GM12892 (cell line): ENCODE measurements around the gene GIGYF1.

Source experiments
- POLR2A ChIP-seq: IDR thresholded peaks from 2 replicates; pipeline ENCODE4 v1.6.1; 2011; ENCODE audit warnings: low read depth, low read length, control low read depth
- POLR2AphosphoS5 ChIP-seq: IDR thresholded peaks from 2 replicates; pipeline ENCODE4 v1.6.1; 2011; ENCODE audit warnings: low read depth, low read length, control low read depth

DNA sequence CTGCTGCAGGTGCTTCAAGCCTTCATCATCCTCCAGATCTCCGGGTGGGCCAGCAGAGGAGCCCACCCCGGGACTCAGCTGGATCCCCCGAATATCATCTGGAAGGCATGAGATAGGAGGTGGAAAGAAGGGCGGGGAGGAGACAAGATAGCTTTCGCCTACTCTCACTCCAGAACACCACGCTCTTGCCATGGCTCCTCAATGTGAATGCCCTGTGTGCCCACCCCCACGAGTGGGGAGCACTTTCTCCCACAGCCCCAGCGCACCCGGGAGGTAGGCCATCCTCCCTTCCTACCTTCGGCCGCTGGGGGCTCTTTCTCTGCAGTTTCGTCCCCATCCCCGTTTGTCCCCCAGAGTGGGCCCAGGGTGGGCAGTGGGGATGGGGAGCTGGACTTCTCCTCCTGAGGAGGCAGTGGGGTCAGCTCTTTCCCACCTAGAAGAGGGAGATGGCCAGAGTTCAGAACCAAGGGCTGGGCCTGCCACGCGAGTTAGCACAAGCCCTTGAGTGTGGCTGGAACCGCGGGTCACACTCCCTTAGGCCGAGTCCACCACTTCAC is 8.9 kb downstream of the GIGYF1 start:
- TF ChIP-seq POLR2AphosphoS5: no peak
- no peak for TF ChIP-seq POLR2A
